Omental fat pad (tissue), 4 donors: ENCODE data around the gene TARBP1. TPM values are rescaled to one million over a fixed set of nuclear protein-coding genes. Genes with fewer than 3 reads are reported as not detected.
"Not testable (repeated sequence)": the region's sequence is repeated elsewhere in the genome, so short reads cannot be mapped to it uniquely, and the experiment has no call there.

Source experiments
- ATAC-seq: fragments of 150-250 bp; one replicate; pipeline ENCODE4 v1.9.1; 2016; ENCODE audit warnings: mild to moderate bottlenecking, moderate library complexity; ENCODE audit not compliant: low FRiP score
- DNase-seq: peaks from one replicate; pipeline ENCODE4 v3.0.0-alpha.2; 2019; ENCODE audit warnings: low spot score
- total RNA-seq, 4 donors: library from RNA; depleted of rRNA; stranded (reverse); fragments of >200 nt; gene quantifications; one replicate each; pipeline ENCODE4 v1.1.0, GENCODE V29; 2016
- TF ChIP-seq, protein P1 (sequence below), 3 donors: fragments of 450-650 bp; IDR thresholded peaks; one replicate each; pipeline ENCODE4 v1.5.1; 2016 to 2017; ENCODE audit warnings: antibody characterized with exemption in 3 of 3, mild to moderate bottlenecking in 3 of 3, moderate library complexity in 2 of 3

The TARBP1 gene
- total RNA-seq, 4 donors from 2014 or later = 12.1 to 26.0 (median 13.6) TPM

DNA sequence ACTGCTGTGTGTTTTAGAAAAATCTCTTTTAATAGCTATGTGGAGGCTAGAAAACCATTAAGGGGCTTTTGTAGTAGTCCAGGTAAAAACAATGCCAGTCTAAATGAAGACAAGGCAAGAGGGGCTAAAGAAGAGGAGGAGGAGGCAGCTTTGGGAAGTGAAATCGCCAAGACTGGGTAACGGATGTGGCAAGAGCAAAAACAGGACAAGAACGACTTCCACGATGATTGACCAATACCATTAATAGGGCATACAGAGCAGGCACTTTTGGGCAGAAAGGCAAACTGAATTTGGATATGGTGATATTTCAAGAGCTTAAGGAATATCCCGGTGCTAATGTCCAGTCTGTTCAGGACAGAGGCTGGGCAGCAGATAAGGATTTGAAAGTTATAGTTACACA, 83.7 kb downstream of the TARBP1 start:
- TF ChIP-seq, protein P1, sequence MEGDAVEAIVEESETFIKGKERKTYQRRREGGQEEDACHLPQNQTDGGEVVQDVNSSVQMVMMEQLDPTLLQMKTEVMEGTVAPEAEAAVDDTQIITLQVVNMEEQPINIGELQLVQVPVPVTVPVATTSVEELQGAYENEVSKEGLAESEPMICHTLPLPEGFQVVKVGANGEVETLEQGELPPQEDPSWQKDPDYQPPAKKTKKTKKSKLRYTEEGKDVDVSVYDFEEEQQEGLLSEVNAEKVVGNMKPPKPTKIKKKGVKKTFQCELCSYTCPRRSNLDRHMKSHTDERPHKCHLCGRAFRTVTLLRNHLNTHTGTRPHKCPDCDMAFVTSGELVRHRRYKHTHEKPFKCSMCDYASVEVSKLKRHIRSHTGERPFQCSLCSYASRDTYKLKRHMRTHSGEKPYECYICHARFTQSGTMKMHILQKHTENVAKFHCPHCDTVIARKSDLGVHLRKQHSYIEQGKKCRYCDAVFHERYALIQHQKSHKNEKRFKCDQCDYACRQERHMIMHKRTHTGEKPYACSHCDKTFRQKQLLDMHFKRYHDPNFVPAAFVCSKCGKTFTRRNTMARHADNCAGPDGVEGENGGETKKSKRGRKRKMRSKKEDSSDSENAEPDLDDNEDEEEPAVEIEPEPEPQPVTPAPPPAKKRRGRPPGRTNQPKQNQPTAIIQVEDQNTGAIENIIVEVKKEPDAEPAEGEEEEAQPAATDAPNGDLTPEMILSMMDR (IDR thresholded peaks at IDR 0.05) = no peak
- ATAC-seq = no peak
- DNase-seq = no peak

- TF ChIP-seq, protein P1 (IDR thresholded peaks at IDR 0.05) = no peak
- DNase-seq = no peak
- ATAC-seq = no peak
These were observed 85.8 kb downstream of the TARBP1 start for GRCh38 chr1:234393190-234393589.

GRCh38 chr1:234388094-234388493, 90.9 kb downstream of the TARBP1 start:
- no peak for DNase-seq
- TF ChIP-seq, protein P1 (IDR thresholded peaks at IDR 0.05) = no peak
- no peak for ATAC-seq

DNA sequence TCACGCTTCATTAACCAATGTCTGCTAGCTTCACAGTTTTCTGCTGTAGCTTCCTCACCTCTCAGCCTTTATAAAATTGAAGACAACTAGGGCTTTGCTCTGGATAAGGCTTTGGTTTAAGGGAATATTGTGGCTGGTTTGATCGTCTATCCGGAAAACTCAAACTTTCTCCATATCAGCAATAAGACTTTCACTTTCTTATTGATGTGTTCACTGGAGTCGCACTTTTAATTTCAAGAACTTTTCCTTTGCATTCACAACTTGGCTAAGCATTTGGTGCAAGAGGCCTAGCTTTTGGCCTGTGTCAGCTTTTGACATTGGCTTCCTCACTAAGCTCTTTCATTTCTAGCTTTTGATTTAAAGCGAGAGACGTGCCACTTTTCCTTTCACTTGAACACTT, 92.9 kb downstream of the TARBP1 start:
- TF ChIP-seq, protein P1 (IDR thresholded peaks at IDR 0.05) = no peak
- DNase-seq (no peak), ATAC-seq (no peak)

DNA sequence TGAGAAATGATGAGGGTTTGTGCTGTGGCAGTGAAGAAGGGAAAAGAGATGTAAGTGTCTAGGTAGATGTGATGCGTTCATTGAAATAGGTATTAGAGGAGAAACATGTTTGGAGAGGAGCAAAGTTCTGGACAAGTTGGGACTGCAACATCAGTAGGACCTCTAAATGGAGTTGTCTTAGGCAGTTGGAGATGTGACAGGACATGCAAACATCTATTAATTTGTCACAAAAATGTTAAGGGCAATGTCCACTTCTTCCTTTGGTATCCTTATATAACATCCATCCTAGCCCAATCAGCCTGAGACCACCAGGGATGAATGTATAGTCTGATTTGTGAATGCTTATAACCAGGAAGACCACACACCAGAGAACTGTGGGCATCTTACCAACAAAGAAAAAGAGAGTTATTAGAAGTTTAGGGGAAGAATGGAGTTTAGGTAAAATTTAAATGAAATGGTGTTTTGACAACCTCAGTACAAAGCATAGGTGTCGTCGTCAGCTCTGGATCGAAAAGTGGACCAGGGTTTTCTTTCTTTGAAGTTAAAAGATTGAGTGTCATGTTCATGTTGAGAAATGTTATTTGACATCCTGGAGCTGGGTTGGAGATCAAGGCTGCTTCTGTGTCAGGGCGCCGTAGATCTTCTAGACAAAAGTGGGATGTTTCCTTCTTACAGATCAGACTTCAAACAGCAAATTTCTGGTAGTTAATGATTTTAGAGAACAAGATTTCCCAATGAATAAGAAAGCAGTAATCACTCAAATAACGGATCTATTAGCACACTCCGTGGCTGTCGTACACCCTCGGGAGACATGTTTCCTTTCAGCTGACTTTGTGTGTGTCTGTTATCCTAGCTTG, 97.1 kb downstream of the TARBP1 start:
- DNase-seq (no peak), ATAC-seq (no peak)
- TF ChIP-seq, protein P1 (IDR thresholded peaks at IDR 0.05) = no peak

- not testable (repeated sequence) for ATAC-seq, DNase-seq
These were observed 99.3 kb downstream of the TARBP1 start for GRCh38 chr1:234379591-234380109.

DNA sequence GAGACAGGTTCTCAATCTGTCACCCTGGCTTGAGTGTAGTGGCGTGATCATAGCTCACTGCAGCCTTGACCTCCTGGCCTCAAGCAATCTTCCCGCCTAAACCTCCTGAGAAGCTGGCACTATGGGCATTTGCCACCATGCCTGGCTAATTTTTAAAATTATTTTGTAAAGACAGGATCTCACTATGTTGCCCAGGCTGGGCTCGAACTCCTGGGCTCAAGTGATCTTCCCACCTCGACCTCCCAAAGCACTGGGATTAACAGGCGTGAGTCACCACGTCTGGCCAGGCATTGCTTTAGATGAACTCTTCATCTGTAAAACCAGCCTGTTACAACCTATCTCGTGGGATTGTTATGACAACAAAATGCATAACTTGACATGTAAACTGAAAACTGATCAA, 103.3 kb downstream of the TARBP1 start:
- DNase-seq = no peak
- TF ChIP-seq, protein P1 (IDR thresholded peaks at IDR 0.05) = no peak
- ATAC-seq = no peak
